Colonic mucosa (tissue), 4 donors: ENCODE data around the gene ADAMTS13. TPM values are rescaled to one million over a fixed set of nuclear protein-coding genes. Genes with fewer than 3 reads are reported as not detected.

ENCODE experiments used
- DNase-seq: peaks from one replicate; pipeline ENCODE4 v3.0.0-alpha.2; 2020
- H3K27ac ChIP-seq: fragments of 200-600 bp; one replicate; pipeline ENCODE4 v1.8.0; 2021
- H3K27me3 ChIP-seq: fragments of 200-600 bp; one replicate; pipeline ENCODE4 v1.8.0; 2021
- H3K36me3 ChIP-seq: fragments of 200-600 bp; one replicate; pipeline ENCODE4 v1.8.0; 2021
- H3K4me1 ChIP-seq: fragments of 200-600 bp; one replicate; pipeline ENCODE4 v1.8.0; 2021; ENCODE audit warnings: mild to moderate bottlenecking
- H3K4me3 ChIP-seq: fragments of 200-600 bp; one replicate; pipeline ENCODE4 v1.8.0; 2021
- H3K9ac ChIP-seq, 2 donors: one replicate each; pipeline ENCODE4 v1.7.0; 2013; ENCODE audit warnings: control low read depth in 2 of 2, low read depth in 2 of 2, low read length in 2 of 2
- H3K9me3 ChIP-seq: fragments of 200-600 bp; one replicate; pipeline ENCODE4 v1.8.0; 2021
- CTCF ChIP-seq: fragments of 200-600 bp; IDR thresholded peaks from one replicate; pipeline ENCODE4 v1.8.0; 2022; ENCODE audit warnings: antibody characterized with exemption, mild to moderate bottlenecking
- intact Hi-C: fragments of 100-400 bp; cut with DNase I; formaldehyde crosslinking; loops from one replicate; pipeline ENCODE4 v1.14.1; 2022
- total RNA-seq, 2 donors: library from RNA; stranded (reverse); fragmentation: NEBNext Ultra II Directional in 1 of 2; extraction: Animal tissue kit (Norgen Biotek cat#: 25700) in 1 of 2; gene quantifications; one replicate each; pipeline ENCODE4 v1.2.1, GENCODE V29; 2021
- donor health status: healthy.
- donor health status: DM: no; HTN: no; CAD: no.
- donor health status: DM: no; HTN: no; CAD: no.

The ADAMTS13 gene
- total RNA-seq, 2 donors from 2014 or later: 4.2 TPM

DNA sequence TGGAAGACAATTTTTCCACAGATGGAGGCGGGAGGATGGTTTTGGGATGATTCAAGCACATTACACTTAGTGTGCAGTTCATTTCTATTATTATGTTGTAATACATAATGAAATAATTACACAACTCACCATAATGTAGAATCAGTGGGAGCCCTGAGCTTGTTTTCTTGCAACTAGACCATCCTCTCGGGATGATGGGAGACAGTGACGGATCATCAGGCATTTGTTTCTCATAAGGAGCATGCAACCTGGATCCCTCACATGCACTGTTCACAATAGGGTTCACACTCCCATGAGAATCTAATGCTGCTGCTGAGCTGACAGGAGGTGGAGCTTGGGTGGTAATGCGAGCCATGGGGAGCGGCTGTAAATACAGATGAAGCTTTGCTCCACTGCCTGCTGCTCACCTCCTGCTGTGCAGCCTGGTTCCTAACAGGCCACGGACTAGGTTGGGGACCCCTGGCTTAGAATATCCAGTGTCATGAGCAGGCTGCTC is 44.4 kb upstream of the ADAMTS13 start:
- no peaks in the 10 kb centered on the region for H3K9me3 ChIP-seq
- no peaks in the 10 kb centered on the region for H3K27me3 ChIP-seq
- H3K36me3 ChIP-seq: no peaks in the 10 kb centered on the region
- DNase-seq: no peak
- H3K4me1 ChIP-seq: peaks cover 6% of the 10 kb centered on the region
- H3K27ac ChIP-seq: no peak overlapping the region
- H3K4me3 ChIP-seq: no peak overlapping the region
- H3K9ac ChIP-seq: no peak overlapping the region
- no peak for TF ChIP-seq CTCF
- intact Hi-C loops: no loop called here

DNA sequence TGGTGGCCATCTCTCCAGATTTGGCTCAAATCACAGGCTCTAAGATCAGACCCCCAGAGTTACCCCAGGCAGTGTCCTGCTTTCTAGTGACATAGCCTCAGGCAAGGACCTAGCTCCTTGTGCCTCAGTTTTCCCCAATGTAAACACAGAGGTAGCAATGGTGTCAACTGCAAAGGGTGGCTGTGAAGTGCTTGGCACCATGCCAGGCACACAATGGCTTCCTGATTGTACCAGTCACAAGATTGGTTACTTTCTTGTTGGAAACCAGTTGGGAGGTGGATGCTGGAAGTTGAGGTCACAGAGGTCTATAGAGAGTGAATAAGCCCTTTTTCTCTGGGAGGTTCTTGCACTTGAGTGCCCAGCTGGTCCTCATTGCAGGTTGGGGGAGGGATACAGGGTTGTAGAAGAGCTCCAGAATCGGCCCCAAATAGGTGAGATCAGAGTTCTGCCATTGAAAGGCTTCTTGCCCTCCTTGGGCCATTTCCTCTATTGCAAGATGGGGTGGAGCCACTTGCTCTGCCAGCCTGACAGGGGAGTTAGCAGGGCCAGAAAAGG is 43.7 kb upstream of the ADAMTS13 start:
- no peaks in the 10 kb centered on the region for H3K27me3 ChIP-seq
- H3K27ac ChIP-seq: no peak overlapping the region
- no peak overlapping the region for H3K9ac ChIP-seq
- no peaks in the 10 kb centered on the region for H3K36me3 ChIP-seq
- intact Hi-C loops: no loop called here
- peaks cover 4% of the 10 kb centered on the region for H3K4me1 ChIP-seq
- no peaks in the 10 kb centered on the region for H3K9me3 ChIP-seq
- no peak for DNase-seq
- TF ChIP-seq CTCF: no peak
- no peak overlapping the region for H3K4me3 ChIP-seq

DNA sequence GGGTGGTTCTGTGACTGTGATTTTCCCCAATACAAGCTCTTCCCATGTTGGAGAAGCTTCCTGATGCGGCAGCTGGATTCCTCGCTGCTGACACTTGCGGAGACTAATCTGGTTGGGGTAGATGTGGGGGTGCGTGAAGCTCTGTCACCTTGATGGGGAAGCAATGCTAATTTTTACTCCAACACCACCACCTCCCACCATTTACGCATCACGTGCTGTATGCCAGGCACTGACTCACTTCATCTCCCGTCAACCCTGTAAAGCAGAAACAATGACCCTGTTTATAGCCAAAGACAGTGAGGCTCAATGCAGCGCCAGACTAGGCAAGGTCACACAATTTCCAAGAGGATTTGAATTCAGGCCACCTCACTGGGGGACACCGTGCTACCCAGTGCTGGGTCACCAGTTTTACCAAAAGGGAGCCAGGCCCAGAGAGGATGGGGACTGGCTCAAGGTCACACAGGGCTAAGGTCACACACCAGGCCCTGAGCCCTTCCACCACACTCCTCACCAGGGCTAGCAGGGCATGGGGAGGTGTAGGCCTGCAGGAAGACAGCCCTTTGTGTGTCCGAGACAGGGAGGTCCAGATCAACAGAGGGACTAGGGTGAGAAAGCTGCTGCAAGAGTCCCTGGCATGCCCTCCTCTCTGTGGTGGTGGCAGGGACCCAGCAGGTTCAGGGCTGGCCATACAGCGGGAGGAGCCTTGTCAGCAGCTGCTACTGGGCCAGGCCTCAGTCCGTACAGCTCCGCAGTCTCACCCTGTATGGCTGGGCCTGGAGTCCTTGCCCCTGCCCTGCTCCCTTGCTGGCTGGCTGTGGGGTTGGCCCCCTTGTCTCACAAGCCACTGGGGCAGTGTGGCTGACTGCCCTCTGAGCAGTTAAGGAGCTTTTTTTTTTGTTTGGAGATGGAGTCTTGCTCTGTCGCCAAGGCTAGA is 42.7 kb upstream of the ADAMTS13 start:
- DNase-seq: no peak
- H3K4me1 ChIP-seq: peaks cover 2% of the 10 kb centered on the region
- TF ChIP-seq CTCF: no peak
- no peak overlapping the region for H3K4me3 ChIP-seq
- no peaks in the 10 kb centered on the region for H3K9me3 ChIP-seq
- H3K27me3 ChIP-seq: no peaks in the 10 kb centered on the region
- H3K9ac ChIP-seq: no peak overlapping the region
- no peaks in the 10 kb centered on the region for H3K36me3 ChIP-seq
- intact Hi-C loops: no loop called here
- H3K27ac ChIP-seq: no peak overlapping the region

DNA sequence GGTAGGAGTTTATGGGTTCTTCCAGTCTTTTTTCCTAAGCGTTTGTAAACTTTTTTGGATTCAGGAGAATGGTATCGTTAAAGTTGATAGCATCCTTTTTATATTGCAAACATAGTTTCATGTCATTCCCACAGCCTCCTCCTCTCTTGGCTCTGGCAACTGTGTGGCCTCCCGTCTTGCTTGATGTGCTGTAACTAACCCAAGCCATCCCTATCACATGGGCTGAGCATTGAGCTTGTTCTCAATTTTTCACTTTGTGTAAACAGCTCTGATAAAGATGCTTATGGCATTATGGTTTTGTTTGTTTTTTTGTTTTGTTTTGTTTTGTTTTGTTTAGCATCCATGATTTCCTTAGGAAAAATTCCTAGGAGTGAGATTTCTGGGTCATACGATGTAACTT is 41.4 kb upstream of the ADAMTS13 start:
- H3K36me3 ChIP-seq: no peaks in the 10 kb centered on the region

More for the DNA sequence above, 41.4 kb upstream of the ADAMTS13 start:
- intact Hi-C loops: no loop called here
- Histone ChIP-seq H3K27me3 (no peaks in the 10 kb centered on the region), H3K9me3 (no peaks in the 10 kb centered on the region), H3K27ac (no peak overlapping the region), H3K4me3 (no peak overlapping the region), H3K9ac (no peak overlapping the region), H3K4me1 (no peaks in the 10 kb centered on the region)
- no peak for TF ChIP-seq CTCF
- DNase-seq: no peak
